CD8-positive, alpha-beta memory T cell (primary cell): ENCODE measurements around the gene TDRD9. TPM values are rescaled to one million over a fixed set of nuclear protein-coding genes. Genes with fewer than 3 reads are reported as not detected.
"Not testable (repeated sequence)": the region's sequence is repeated elsewhere in the genome, so short reads cannot be mapped to it uniquely, and the experiment has no call there.

Experiments
- CTCF ChIA-PET: fragments of 350-600 bp; sonication (Branson Sonifier 250); formaldehyde crosslinking; loops from one replicate; lab custom pipeline; 2021; ENCODE audit warnings: antibody characterized with exemption; lab: Charles Lee
- POLR2A ChIA-PET: fragments of 350-600 bp; sonication (Branson Sonifier 250); formaldehyde crosslinking; loops from one replicate; lab custom pipeline; 2021; ENCODE audit warnings: antibody characterized with exemption; lab: Charles Lee
- DNase-seq, 5 donors: peaks; one replicate each; pipeline versions ENCODE4 v3.0.0 to v3.0.0-alpha.2; 2020 to 2022; ENCODE audit warnings: mixed read lengths in 1 of 5
- H3K27ac ChIP-seq: one replicate; pipeline ENCODE4 v1.7.0; 2013; ENCODE audit warnings: low read depth, mild to moderate bottlenecking, low read length, moderate library complexity
- H3K27me3 ChIP-seq: 2 replicates; pipeline ENCODE4 v1.7.0; 2013; ENCODE audit warnings: low read length, mild to moderate bottlenecking; ENCODE audit not compliant: insufficient read depth, poor library complexity, severe bottlenecking
- H3K36me3 ChIP-seq: 2 replicates; pipeline ENCODE4 v1.7.0; 2013; ENCODE audit warnings: mild to moderate bottlenecking, low read length, moderate library complexity; ENCODE audit not compliant: insufficient read depth
- H3K4me1 ChIP-seq: 2 replicates; pipeline ENCODE4 v1.7.0; 2013; ENCODE audit warnings: mild to moderate bottlenecking, low read length, moderate library complexity; ENCODE audit not compliant: insufficient read depth
- H3K4me3 ChIP-seq: 2 replicates; pipeline ENCODE4 v1.7.0; 2013; ENCODE audit warnings: mild to moderate bottlenecking, low read length
- H3K9me3 ChIP-seq: 2 replicates; pipeline ENCODE4 v1.7.0; 2013; ENCODE audit warnings: mild to moderate bottlenecking, low read length
- H3K27ac Mint-ChIP-seq, 8 donors: one replicate each; pipeline ENCODE4 v1.8.0; 2020 to 2021; ENCODE audit warnings: mixed read lengths in 8 of 8, mild to moderate bottlenecking in 6 of 8, inconsistent platforms in 3 of 8, moderate library complexity in 3 of 8
- H3K27me3 Mint-ChIP-seq, 2 donors: one replicate each; pipeline ENCODE4 v1.8.0; 2020 to 2021; ENCODE audit warnings: mixed read lengths in 2 of 2, mild to moderate bottlenecking in 1 of 2, moderate library complexity in 1 of 2
- H3K36me3 Mint-ChIP-seq, 3 donors: one replicate each; pipeline ENCODE4 v1.8.0; 2020 to 2021; ENCODE audit warnings: mixed read lengths in 3 of 3, inconsistent platforms in 1 of 3, mild to moderate bottlenecking in 1 of 3
- H3K4me1 Mint-ChIP-seq, 3 donors: one replicate each; pipeline ENCODE4 v1.8.0; 2020 to 2021; ENCODE audit warnings: mixed read lengths in 3 of 3, inconsistent platforms in 1 of 3, mild to moderate bottlenecking in 1 of 3
- H3K4me3 Mint-ChIP-seq, 7 donors: one replicate each; pipeline ENCODE4 v1.8.0; 2020 to 2021; ENCODE audit warnings: mixed read lengths in 7 of 7, mild to moderate bottlenecking in 6 of 7, moderate library complexity in 4 of 7, inconsistent platforms in 2 of 7
- H3K9me3 Mint-ChIP-seq, 5 donors: one replicate each; pipeline ENCODE4 v1.8.0; 2020 to 2022; ENCODE audit warnings: mixed read lengths in 5 of 5, mild to moderate bottlenecking in 3 of 5, moderate library complexity in 2 of 5, inconsistent platforms in 1 of 5
- polyA plus RNA-seq: library from polyadenylated mRNA; unstranded; fragments of 300-500 nt; fragmentation: Illumina TruSeq; gene quantifications from one replicate; pipeline ENCODE4 v1.2.3, GENCODE V29; 2021
- total RNA-seq, 2 experiments: library from RNA; stranded (reverse); gene quantifications; one replicate each; pipeline ENCODE4 v1.2.3, GENCODE V29; 2021

TDRD9 gene
- total and polyA plus RNA-seq, 3 experiments from 2014 or later, result 0.44 to 1.3 (median 0.46) TPM

GRCh38 chr14:103883263-103883523 lies 45.1 kb upstream of the TDRD9 start:
- H3K36me3 ChIP-seq, result no peaks in the 10 kb centered on the region
- H3K9me3 ChIP-seq, result no peaks in the 10 kb centered on the region
- Mint-ChIP-seq H3K4me1 (peaks cover 11 to 21% (median 12%) of the 10 kb centered on the region in 3 donors), H3K4me3 (no peak overlapping the region), H3K9me3 (no peaks in the 10 kb centered on the region), H3K27me3 (no peaks in the 10 kb centered on the region), H3K36me3 (no peaks in the 10 kb centered on the region), H3K27ac (no peak overlapping the region)
- no peaks in the 10 kb centered on the region for H3K27me3 ChIP-seq
- POLR2A ChIA-PET, result no interaction called here
- CTCF ChIA-PET, result no interaction called here
- no peak overlapping the region for H3K4me3 ChIP-seq
- H3K4me1 ChIP-seq, result peaks cover 17% of the 10 kb centered on the region
- no peak for DNase-seq
- no peak overlapping the region for H3K27ac ChIP-seq

GRCh38 chr14:103884854-103885253 lies 43.4 kb upstream of the TDRD9 start:
- POLR2A ChIA-PET, result no interaction called here
- Histone ChIP-seq H3K4me1 (peaks cover 10% of the 10 kb centered on the region), H3K4me3 (no peak overlapping the region), H3K36me3 (no peaks in the 10 kb centered on the region), H3K27ac (no peak overlapping the region), H3K27me3 (no peaks in the 10 kb centered on the region), H3K9me3 (no peaks in the 10 kb centered on the region)
- Mint-ChIP-seq H3K27me3 (no peaks in the 10 kb centered on the region), H3K4me3 (no peak overlapping the region), H3K4me1 (peaks cover 9 to 14% (median 11%) of the 10 kb centered on the region in 3 donors), H3K9me3 (no peaks in the 10 kb centered on the region), H3K36me3 (no peaks in the 10 kb centered on the region), H3K27ac (no peak overlapping the region)
- CTCF ChIA-PET, result interaction anchor here (2.3 kb wide), 1 partner anchor 25 kb away, joined by 5 read pairs; no protein-coding TSS in a partner anchor
- DNase-seq, result no peak

GRCh38 chr14:103885509-103885932 lies 42.7 kb upstream of the TDRD9 start:
- H3K4me3 ChIP-seq, result no peak overlapping the region
- Mint-ChIP-seq H3K4me1 (peaks cover 4 to 7% (median 5%) of the 10 kb centered on the region in 3 donors), H3K36me3 (no peaks in the 10 kb centered on the region), H3K9me3 (no peaks in the 10 kb centered on the region), H3K4me3 (no peak overlapping the region), H3K27ac (no peak overlapping the region), H3K27me3 (no peaks in the 10 kb centered on the region)
- CTCF ChIA-PET, result interaction anchor here (2.3 kb wide), 1 partner anchor 25 kb away, joined by 5 read pairs; no protein-coding TSS in a partner anchor
- H3K36me3 ChIP-seq, result no peaks in the 10 kb centered on the region
- no peak overlapping the region for H3K27ac ChIP-seq
- H3K4me1 ChIP-seq, result peaks cover 4% of the 10 kb centered on the region
- no peak for DNase-seq
- POLR2A ChIA-PET, result no interaction called here
- H3K9me3 ChIP-seq, result no peaks in the 10 kb centered on the region
- H3K27me3 ChIP-seq, result no peaks in the 10 kb centered on the region

- Mint-ChIP-seq H3K4me3 (no peak overlapping the region), H3K27ac (no peak overlapping the region)
- CTCF ChIA-PET, result interaction anchor here (0.8 to 2.3 kb wide), 3 partner anchors 19 to 40 kb away, joined by 3 to 5 read pairs (median 4); no protein-coding TSS in a partner anchor
Observed at GRCh38 chr14:103886304-103887169, 41.7 kb upstream of the TDRD9 start.

GRCh38 chr14:103887170-103887501 lies 41.1 kb upstream of the TDRD9 start:
- no peaks in the 10 kb centered on the region for H3K9me3 ChIP-seq
- H3K36me3 ChIP-seq, result no peaks in the 10 kb centered on the region
- Mint-ChIP-seq H3K4me1 (no peaks in the 10 kb centered on the region), H3K27ac (no peak overlapping the region), H3K9me3 (no peaks in the 10 kb centered on the region), H3K4me3 (no peak overlapping the region), H3K27me3 (no peaks in the 10 kb centered on the region), H3K36me3 (no peaks in the 10 kb centered on the region)
- ChIA-PET CTCF (interaction anchor here (1.7 kb wide), 1 partner anchor 18 kb away, joined by 4 read pairs; no protein-coding TSS in a partner anchor), POLR2A (no interaction called here)
- no peaks in the 10 kb centered on the region for H3K4me1 ChIP-seq
- H3K27ac ChIP-seq, result no peak overlapping the region
- no peak for DNase-seq
- no peak overlapping the region for H3K4me3 ChIP-seq
- H3K27me3 ChIP-seq, result no peaks in the 10 kb centered on the region

More at GRCh38 chr14:103886304-103887169, 41.7 kb upstream of the TDRD9 start:
- Histone ChIP-seq H3K36me3 (no peaks in the 10 kb centered on the region), H3K9me3 (no peaks in the 10 kb centered on the region), H3K27ac (no peak overlapping the region), H3K4me1 (no peaks in the 10 kb centered on the region), H3K27me3 (no peaks in the 10 kb centered on the region), H3K4me3 (no peak overlapping the region)
- no peaks in the 10 kb centered on the region for H3K9me3 Mint-ChIP-seq
- POLR2A ChIA-PET, result no interaction called here
- no peaks in the 10 kb centered on the region for H3K36me3 Mint-ChIP-seq
- DNase-seq, result no peak
- H3K4me1 Mint-ChIP-seq, result no peaks in the 10 kb centered on the region
- no peaks in the 10 kb centered on the region for H3K27me3 Mint-ChIP-seq

- DNase-seq, result no peak
- ChIA-PET POLR2A (no interaction called here), CTCF (interaction anchor here (1.7 kb wide), 1 partner anchor 17 kb away, joined by 4 read pairs; no protein-coding TSS in a partner anchor)
- Mint-ChIP-seq H3K4me3 (no peak overlapping the region), H3K9me3 (no peaks in the 10 kb centered on the region), H3K27ac (no peak overlapping the region), H3K36me3 (no peaks in the 10 kb centered on the region), H3K4me1 (no peaks in the 10 kb centered on the region), H3K27me3 (no peaks in the 10 kb centered on the region)
- Histone ChIP-seq H3K27me3 (no peaks in the 10 kb centered on the region), H3K9me3 (no peaks in the 10 kb centered on the region), H3K4me1 (no peaks in the 10 kb centered on the region), H3K4me3 (no peak overlapping the region), H3K27ac (no peak overlapping the region), H3K36me3 (no peaks in the 10 kb centered on the region)
Observed at GRCh38 chr14:103887557-103888115, 40.6 kb upstream of the TDRD9 start.

- CTCF ChIA-PET, H3K36me3 Mint-ChIP-seq: not testable (repeated sequence)
Observed at GRCh38 chr14:103889002-103889312, 39.3 kb upstream of the TDRD9 start.

GRCh38 chr14:103889313-103890051 lies 38.8 kb upstream of the TDRD9 start:
- Histone ChIP-seq H3K27me3 (no peaks in the 10 kb centered on the region), H3K9me3 (no peaks in the 10 kb centered on the region), H3K27ac (no peak overlapping the region), H3K4me1 (no peaks in the 10 kb centered on the region), H3K36me3 (no peaks in the 10 kb centered on the region), H3K4me3 (no peak overlapping the region)
- Mint-ChIP-seq H3K4me3 (no peak overlapping the region), H3K9me3 (no peaks in the 10 kb centered on the region), H3K27ac (no peak overlapping the region), H3K36me3 (no peaks in the 10 kb centered on the region), H3K27me3 (no peaks in the 10 kb centered on the region), H3K4me1 (no peaks in the 10 kb centered on the region)
- no peak for DNase-seq
- CTCF ChIA-PET, result no interaction called here
- POLR2A ChIA-PET, result no interaction called here

More at GRCh38 chr14:103889002-103889312, 39.3 kb upstream of the TDRD9 start:
- POLR2A ChIA-PET, H3K9me3 ChIP-seq, H3K27me3 Mint-ChIP-seq, H3K9me3 Mint-ChIP-seq, DNase-seq, H3K4me1 Mint-ChIP-seq, H3K4me3 Mint-ChIP-seq, H3K4me1 ChIP-seq, H3K36me3 ChIP-seq, H3K27ac ChIP-seq, H3K27ac Mint-ChIP-seq, H3K4me3 ChIP-seq, H3K27me3 ChIP-seq: not testable (repeated sequence)
